Muscle of leg (tissue), 11 donors: ENCODE measurements around the gene PRPSAP1. TPM values are rescaled to one million over a fixed set of nuclear protein-coding genes. Genes with fewer than 3 reads are reported as not detected.

Source experiments
- DNase-seq: peaks from one replicate; pipeline ENCODE4 v3.0.0; 2013
- H3K27ac ChIP-seq: one replicate; pipeline ENCODE4 v1.5.1; 2013; ENCODE audit warnings: mild to moderate bottlenecking, low read length, control low read depth
- H3K27me3 ChIP-seq: one replicate; pipeline ENCODE4 v1.6.1; 2013; ENCODE audit warnings: low read length; ENCODE audit not compliant: control insufficient read depth, insufficient read depth
- H3K36me3 ChIP-seq: one replicate; pipeline ENCODE4 v1.6.1; 2013; ENCODE audit warnings: low read length; ENCODE audit not compliant: control insufficient read depth, insufficient read depth
- H3K4me1 ChIP-seq: one replicate; pipeline ENCODE4 v1.6.1; 2013; ENCODE audit warnings: low read length; ENCODE audit not compliant: control insufficient read depth, insufficient read depth
- H3K4me3 ChIP-seq: one replicate; pipeline ENCODE4 v1.5.1; 2013; ENCODE audit warnings: low read length, control low read depth
- H3K9me3 ChIP-seq: replicated peaks from 2 replicates; pipeline ENCODE4 v1.6.1; 2013; ENCODE audit warnings: low read depth, low read length; ENCODE audit not compliant: control insufficient read depth
- WGBS: methylation state at CpG from one replicate; pipeline ENCODE4 v1.1.5; 2013; ENCODE audit warnings: missing lambda C conversion rate; ENCODE audit not compliant: insufficient coverage; 5-methylcytosine and 5-hydroxymethylcytosine counted together
- polyA plus RNA-seq, 8 donors: library from polyadenylated mRNA; unstranded; fragments of 120-200 nt; gene quantifications; one replicate each; pipeline versions ENCODE4 v1.2.1 to v1.2.3, GENCODE V29; 2013; ENCODE audit warnings: inconsistent platforms in 1 of 8, low replicate concordance in 1 of 8; ENCODE audit not compliant: insufficient read length in 8 of 8, insufficient read depth in 1 of 8
- total RNA-seq: library from RNA; stranded (reverse); fragments of 120-200 nt; gene quantifications from one replicate; pipeline ENCODE4 v1.2.4, GENCODE V29; 2013

The PRPSAP1 gene
- total and polyA plus RNA-seq, 9 donors = 20.7 to 40.4 (median 32.5) TPM

GRCh38 chr17:76277300-76278267, 76.1 kb downstream of the PRPSAP1 start:
- peaks cover 41% of the 10 kb centered on the region for H3K4me1 ChIP-seq
- no peaks in the 10 kb centered on the region for H3K9me3 ChIP-seq
- H3K27ac ChIP-seq = no peak overlapping the region
- 87% methylated on average over 31 of the region's 31 CpGs for WGBS
- H3K27me3 ChIP-seq = no peaks in the 10 kb centered on the region
- H3K36me3 ChIP-seq = no peaks in the 10 kb centered on the region
- H3K4me3 ChIP-seq = no peak overlapping the region
- DNase-seq = no peak

GRCh38 chr17:76276461-76277299, 77.0 kb downstream of the PRPSAP1 start:
- H3K27ac ChIP-seq = no peak overlapping the region
- 73% methylated on average over 12 of the region's 19 CpGs for WGBS
- H3K4me3 ChIP-seq = no peak overlapping the region

DNA sequence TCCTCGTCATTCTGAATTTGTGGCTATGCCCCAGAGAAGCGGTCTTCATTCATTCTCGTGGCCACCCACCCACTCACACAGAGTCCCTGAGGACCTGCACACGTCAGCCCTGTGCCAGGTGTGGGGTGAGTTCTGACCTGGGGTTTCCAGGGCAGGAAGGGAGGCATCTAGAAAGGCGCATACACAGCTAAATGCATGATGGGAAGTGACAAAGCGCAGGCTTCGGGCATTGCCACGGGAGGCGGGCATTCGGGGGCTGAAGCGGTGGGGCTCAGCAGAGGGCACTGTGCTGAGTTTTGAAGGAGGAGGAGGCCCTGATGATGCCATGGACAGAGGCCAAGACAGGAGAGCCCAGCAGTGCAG, 77.7 kb downstream of the PRPSAP1 start:
- WGBS = 88% methylated on average over 7 of the region's 11 CpGs
- H3K4me3 ChIP-seq = no peak overlapping the region
- peaks cover 41% of the 10 kb centered on the region for H3K4me1 ChIP-seq
- no peaks in the 10 kb centered on the region for H3K27me3 ChIP-seq
- no peak overlapping the region for H3K27ac ChIP-seq
- H3K9me3 ChIP-seq = no peaks in the 10 kb centered on the region
- H3K36me3 ChIP-seq = no peaks in the 10 kb centered on the region
- DNase-seq = no peak

More at GRCh38 chr17:76276461-76277299, 77.0 kb downstream of the PRPSAP1 start:
- H3K4me1 ChIP-seq = peaks cover 41% of the 10 kb centered on the region
- H3K27me3 ChIP-seq = no peaks in the 10 kb centered on the region
- no peak for DNase-seq
- H3K9me3 ChIP-seq = no peaks in the 10 kb centered on the region
- no peaks in the 10 kb centered on the region for H3K36me3 ChIP-seq

DNA sequence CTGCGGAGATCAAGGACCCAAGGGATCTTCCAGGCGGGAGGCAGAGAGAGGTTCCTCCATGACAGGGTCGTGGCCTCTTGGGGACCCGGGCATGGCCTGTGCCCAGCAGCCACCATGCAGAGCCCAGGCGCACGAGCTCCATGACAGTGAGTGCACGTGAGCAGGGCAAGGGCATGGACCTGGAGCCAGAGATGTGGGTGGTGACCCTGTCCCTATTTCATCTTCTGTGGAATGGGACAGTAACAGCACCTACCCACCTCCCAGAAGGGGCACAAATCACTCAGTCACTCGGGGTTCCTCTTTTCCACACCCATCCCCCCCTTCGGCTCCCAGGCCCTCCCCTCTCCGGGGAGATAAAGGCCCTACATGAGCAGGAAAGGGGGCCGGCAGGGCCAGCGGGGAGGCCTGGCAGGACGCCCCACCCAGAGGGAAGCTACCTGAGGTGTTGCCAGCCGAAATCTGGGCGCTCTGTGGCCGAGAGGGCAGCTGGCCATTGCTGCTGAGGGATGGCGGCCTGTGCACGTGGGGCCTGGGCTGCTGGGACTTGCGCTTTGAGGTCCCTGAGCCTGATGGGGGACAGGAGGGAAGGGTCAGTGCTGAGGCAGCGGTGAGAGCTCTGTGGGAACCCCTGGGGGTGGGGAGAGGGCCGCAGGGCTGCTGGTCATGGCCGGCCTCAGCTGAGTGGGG, 78.2 kb downstream of the PRPSAP1 start:
- Histone ChIP-seq H3K27me3 (no peaks in the 10 kb centered on the region), H3K27ac (no peak overlapping the region), H3K4me1 (peaks cover 46% of the 10 kb centered on the region), H3K9me3 (no peaks in the 10 kb centered on the region), H3K36me3 (no peaks in the 10 kb centered on the region), H3K4me3 (no peak overlapping the region)
- DNase-seq = no peak
- 79% methylated on average over 15 of the region's 22 CpGs for WGBS

DNA sequence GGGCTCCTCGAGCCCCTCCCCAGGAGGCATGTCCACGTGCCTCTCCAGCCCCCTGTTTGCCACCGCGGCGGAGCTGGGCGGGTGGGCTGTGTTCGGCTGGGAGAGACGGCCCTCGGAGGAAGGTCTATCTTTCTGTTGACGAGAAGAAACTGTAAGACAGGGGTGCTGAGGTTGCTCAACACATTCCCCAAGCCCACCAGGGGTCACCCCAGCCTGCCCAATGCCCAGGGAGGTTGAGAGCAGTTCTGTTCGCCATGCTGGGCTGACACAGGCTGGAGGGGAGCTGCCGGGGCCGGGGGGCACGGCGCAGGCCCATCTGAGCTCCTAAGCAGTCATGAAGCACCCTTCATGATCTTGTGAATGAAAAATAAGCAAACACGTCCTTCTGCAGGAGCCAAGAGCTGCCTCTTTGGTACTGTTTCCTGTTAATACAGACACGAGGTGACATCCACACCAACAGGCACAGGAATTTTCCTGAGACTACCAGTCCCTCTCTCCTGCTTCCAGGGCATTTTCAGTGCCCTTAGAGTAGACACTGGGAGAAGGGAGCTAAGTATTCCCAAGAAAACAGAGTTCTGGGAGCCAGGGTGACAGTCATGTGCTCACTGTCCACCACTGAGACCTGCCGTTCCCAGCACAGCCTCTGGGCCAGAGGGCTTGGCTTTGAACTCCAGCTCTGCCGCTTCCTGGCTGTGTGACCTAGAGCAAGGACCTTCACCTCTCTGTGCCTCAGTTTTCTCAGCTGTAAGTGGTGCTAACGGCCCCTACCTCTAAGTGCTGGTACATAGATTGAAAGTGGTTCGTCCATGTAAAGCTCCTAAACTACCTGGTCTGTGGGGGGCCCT, 79.4 kb downstream of the PRPSAP1 start:
- Histone ChIP-seq H3K4me3 (no peak overlapping the region), H3K27me3 (no peaks in the 10 kb centered on the region), H3K4me1 (peaks cover 54% of the 10 kb centered on the region), H3K27ac (no peak overlapping the region), H3K9me3 (no peaks in the 10 kb centered on the region), H3K36me3 (peaks cover 11% of the 10 kb centered on the region)
- 62% methylated on average over 5 of the region's 21 CpGs for WGBS
- no peak for DNase-seq

DNA sequence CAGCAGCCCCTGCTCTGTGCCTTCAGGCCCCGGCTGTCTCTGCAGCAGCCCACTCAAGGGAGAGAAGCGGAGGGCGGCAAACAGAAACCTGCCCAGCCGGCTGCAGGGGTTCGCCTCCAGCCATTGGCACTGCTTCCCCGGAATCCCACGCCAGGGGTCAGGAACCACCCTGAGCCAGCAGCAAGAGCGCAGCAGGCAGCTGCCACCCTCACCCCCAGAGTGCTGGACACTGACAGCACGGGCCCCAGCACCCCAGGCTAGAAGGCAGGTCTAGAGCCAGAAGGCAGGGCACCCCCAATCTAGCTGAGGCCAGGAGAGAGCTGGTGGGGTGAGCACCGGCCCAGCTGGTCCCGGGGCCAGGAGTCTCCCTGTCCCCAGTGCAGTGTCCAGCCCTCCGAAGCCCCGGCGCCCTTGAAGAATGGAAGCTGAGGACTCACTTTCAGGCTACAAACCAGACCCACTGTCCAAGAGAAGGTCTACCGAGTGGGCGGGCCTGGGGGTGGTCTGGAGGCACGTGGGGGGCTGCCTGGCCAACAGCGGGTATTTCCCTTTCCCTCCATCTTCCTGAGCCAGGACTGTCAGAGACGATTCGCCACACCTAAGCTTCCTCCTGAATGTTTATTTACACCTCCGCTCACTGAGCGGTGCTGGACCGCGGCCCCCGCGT, 80.1 kb downstream of the PRPSAP1 start:
- no peak overlapping the region for H3K4me3 ChIP-seq
- no peak overlapping the region for H3K27ac ChIP-seq
- 59% methylated on average over 17 of the region's 26 CpGs for WGBS
- H3K27me3 ChIP-seq = no peaks in the 10 kb centered on the region
- H3K9me3 ChIP-seq = no peaks in the 10 kb centered on the region
- peaks cover 17% of the 10 kb centered on the region for H3K36me3 ChIP-seq
- peaks cover 55% of the 10 kb centered on the region for H3K4me1 ChIP-seq
- no peak for DNase-seq

DNA sequence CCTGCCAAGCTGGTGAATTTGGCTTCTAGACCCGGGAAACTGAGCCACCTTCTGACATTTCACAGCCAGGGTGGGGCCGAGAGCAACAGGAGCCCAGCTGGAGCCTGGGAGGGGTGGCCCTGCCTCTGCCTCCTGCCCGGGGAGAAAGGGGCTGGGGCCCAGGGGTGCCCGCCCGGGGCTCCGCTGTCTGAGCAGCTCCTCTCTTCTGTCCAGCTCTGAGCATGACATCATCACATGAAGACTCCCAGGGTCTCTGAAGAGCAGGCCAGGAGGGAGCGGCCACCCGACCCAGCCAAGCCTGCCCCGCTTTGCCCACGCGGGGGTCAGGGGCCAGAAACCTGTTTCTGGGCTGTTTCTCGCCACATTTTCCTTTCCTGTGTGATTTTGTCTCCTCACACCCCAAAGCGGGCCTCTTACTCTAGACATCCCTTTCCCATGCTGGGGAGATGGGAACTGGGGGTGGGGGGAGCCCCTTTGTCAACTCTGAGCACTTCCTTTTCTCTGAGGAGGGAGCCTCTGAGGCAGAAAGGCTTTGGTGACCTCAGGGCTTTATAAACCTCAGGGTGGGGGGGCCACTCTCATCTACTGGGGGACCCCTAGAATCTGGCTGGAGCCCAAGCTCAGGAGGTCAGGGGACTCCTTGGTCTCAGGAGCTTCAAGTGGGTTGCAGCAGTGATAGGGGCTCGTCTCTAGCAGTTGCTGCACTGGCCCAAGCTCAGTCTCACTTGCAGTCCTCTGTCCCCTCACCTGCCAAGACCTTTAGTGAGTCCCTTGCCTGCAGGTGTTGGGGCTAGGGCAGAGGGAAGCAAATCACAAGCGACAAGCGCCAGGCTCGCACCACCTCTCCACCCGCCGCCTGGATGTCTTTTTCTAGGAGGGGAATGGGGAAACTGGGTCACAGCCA, 80.9 kb downstream of the PRPSAP1 start:
- Histone ChIP-seq H3K9me3 (no peaks in the 10 kb centered on the region), H3K4me1 (peaks cover 63% of the 10 kb centered on the region), H3K27ac (peak overlapping the region; percentile 85), H3K36me3 (peaks cover 24% of the 10 kb centered on the region), H3K27me3 (no peaks in the 10 kb centered on the region), H3K4me3 (peak overlapping the region; percentile 48)
- 46% methylated on average over 8 of the region's 19 CpGs for WGBS
- DNase-seq = peak; percentile 53

DNA sequence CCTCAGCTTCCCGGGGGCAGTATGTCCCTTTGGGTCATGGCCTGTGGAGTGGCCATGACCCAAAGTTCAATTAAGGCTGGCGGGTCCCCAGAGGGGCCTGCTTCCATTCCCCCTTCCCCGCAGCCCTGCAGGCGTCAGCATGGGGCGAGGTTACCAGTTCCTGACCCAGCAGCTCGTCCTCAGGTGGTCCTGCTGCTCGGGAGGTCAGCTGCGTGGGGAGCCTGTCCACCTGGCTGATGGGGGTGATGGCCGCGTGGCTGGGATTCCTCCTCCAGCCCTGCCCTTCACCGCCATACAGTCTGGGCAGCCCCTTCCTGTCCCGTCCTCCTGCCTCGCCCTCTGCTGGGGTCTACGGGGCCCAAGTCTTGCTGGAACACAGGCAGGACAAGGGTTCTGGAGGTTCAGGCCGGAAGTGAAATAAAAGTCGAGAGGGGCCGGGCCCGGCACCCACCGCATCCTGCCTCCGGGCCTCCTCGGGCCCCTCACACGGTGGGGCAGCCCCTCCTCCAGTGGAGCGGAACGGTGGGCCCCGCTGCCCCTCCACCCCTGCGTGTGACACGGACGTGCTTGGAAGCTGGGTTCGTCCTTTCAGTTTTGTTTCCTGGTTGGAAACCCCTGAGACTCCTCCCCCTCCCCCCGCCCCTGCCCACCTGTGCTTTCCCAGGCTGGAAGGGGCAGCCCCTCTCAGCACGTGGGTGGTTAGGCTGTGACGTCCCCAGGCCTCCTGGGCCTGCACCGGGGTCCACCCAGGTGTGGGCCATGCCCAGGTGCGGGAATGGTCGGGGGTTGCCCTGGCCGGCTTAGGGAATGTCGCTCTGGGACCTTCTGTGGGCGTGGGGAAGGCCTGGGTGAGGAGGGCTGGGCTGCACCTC, 81.8 kb downstream of the PRPSAP1 start:
- H3K9me3 ChIP-seq = no peaks in the 10 kb centered on the region
- H3K4me1 ChIP-seq = peaks cover 72% of the 10 kb centered on the region
- H3K27ac ChIP-seq = peak overlapping the region; percentile 85
- no peaks in the 10 kb centered on the region for H3K27me3 ChIP-seq
- DNase-seq = peak; percentile 51
- peaks cover 26% of the 10 kb centered on the region for H3K36me3 ChIP-seq
- peak overlapping the region; percentile 48 for H3K4me3 ChIP-seq
- WGBS = 6% methylated on average over 28 of the region's 38 CpGs
